ENCODE measurements around the gene OR2A5.

GRCh38 chr7:144048648-144049047, at the start of gene OR2A5:
- no peak for TF ChIP-seq MAFK (IDR thresholded peaks at IDR 0.05; ENCODE audit: low read depth, low read length)
- no peak for TF ChIP-seq EZH2 (IDR thresholded peaks at IDR 0.05; ENCODE audit: low read depth, low read length, severe bottlenecking)
- TF ChIP-seq FOSL1 (IDR thresholded peaks at IDR 0.05; ENCODE audit: insufficient read depth, low read depth, low read length), result no peak
- no peak for TF ChIP-seq ATF3 (IDR thresholded peaks at IDR 0.05; ENCODE audit: insufficient read depth, low read depth, low read length)
- TF ChIP-seq POLR2AphosphoS5 (IDR thresholded peaks at IDR 0.05; ENCODE audit: low read depth, low read length), result no peak
- TF ChIP-seq CTCF (IDR thresholded peaks at IDR 0.05; ENCODE audit: control extremely low read depth in 1 of 3, insufficient read depth in 1 of 3, low read depth in 1 of 3, low read length in 3 of 3), result no peak
- TF ChIP-seq CREB1 (IDR thresholded peaks at IDR 0.05), result no peak
- TF ChIP-seq BACH1 (IDR thresholded peaks at IDR 0.05; ENCODE audit: low read length), result no peak

Data from H1 (cell line).